Neural cell (in vitro differentiated cells): Measurements from ENCODE around the gene TTN. TPM values are rescaled to one million over a fixed set of nuclear protein-coding genes. Genes with fewer than 3 reads are reported as not detected.

Experiments
- H2AFZ ChIP-seq: fragments of 200-600, 300-800 bp; sonication (generic), shearing (Covaris generic); 2 replicates; pipeline ENCODE4 v1.6.0; 2014; ENCODE audit warnings: low read depth, mild to moderate bottlenecking, antibody characterized with exemption, low read length, moderate library complexity
- H3F3A ChIP-seq: fragments of 200-600 bp; shearing (Covaris generic); 2 replicates; pipeline ENCODE4 v1.6.1; 2016; ENCODE audit warnings: mild to moderate bottlenecking, moderate library complexity, mixed read lengths, antibody characterized with exemption, low read length; ENCODE audit not compliant: insufficient read depth, poor library complexity, severe bottlenecking
- H3K27ac ChIP-seq: fragments of 200-600, 300-800 bp; sonication (generic), shearing (Covaris generic); 2 replicates; pipeline ENCODE4 v1.5.1; 2014; ENCODE audit warnings: mild to moderate bottlenecking, low read length, moderate library complexity
- H3K27me3 ChIP-seq: fragments of 300-800, 200-600 bp; sonication (generic), shearing (Covaris generic); 2 replicates; pipeline ENCODE4 v1.6.0; 2014; ENCODE audit warnings: mild to moderate bottlenecking, low read depth, low read length, moderate library complexity; ENCODE audit not compliant: insufficient read depth
- H3K36me3 ChIP-seq: fragments of 300-800, 200-600 bp; sonication (generic), shearing (Covaris generic); 2 replicates; pipeline ENCODE4 v1.5.1; 2014; ENCODE audit warnings: mild to moderate bottlenecking, antibody characterized with exemption, low read length, moderate library complexity; ENCODE audit not compliant: insufficient read depth
- H3K4me2 ChIP-seq: fragments of 300-800, 200-600 bp; sonication (generic), shearing (Covaris generic); 2 replicates; pipeline ENCODE4 v1.6.0; 2014; ENCODE audit warnings: mild to moderate bottlenecking, low read length
- H3K4me3 ChIP-seq: fragments of 300-800, 200-600 bp; sonication (generic), shearing (Covaris generic); 2 replicates; pipeline ENCODE4 v1.5.1; 2014; ENCODE audit warnings: mild to moderate bottlenecking, low read length, moderate library complexity
- H3K79me2 ChIP-seq: fragments of 200-600 bp; shearing (Covaris generic); replicated peaks from 2 replicates; pipeline ENCODE4 v1.6.0; 2014; ENCODE audit warnings: mild to moderate bottlenecking, low read length, moderate library complexity; ENCODE audit not compliant: insufficient read depth
- H3K9ac ChIP-seq: fragments of 300-800, 200-600 bp; sonication (generic), shearing (Covaris generic); 2 replicates; pipeline ENCODE4 v1.6.1; 2016; ENCODE audit warnings: mild to moderate bottlenecking, low read length, mixed read lengths
- H3K9me2 ChIP-seq: fragments of 200-600 bp; shearing (Covaris generic); 2 replicates; pipeline ENCODE4 v1.6.1; 2016; ENCODE audit warnings: mild to moderate bottlenecking, low read length, mixed read lengths; ENCODE audit not compliant: insufficient read depth
- H3K9me3 ChIP-seq: fragments of 200-600, 300-800 bp; sonication (generic), shearing (Covaris generic); 2 replicates; pipeline ENCODE4 v1.6.1; 2016; ENCODE audit warnings: mild to moderate bottlenecking, mixed run types, low read length, moderate library complexity, mixed read lengths
- H4K20me1 ChIP-seq: fragments of 200-600 bp; shearing (Covaris generic); 2 replicates; pipeline ENCODE4 v1.6.1; 2016; ENCODE audit warnings: mild to moderate bottlenecking, mixed run types; ENCODE audit not compliant: insufficient read depth
- CTCF ChIP-seq: fragments of 450-650 bp; IDR thresholded peaks from 2 replicates; pipeline ENCODE4 v1.5.1; 2014; ENCODE audit warnings: antibody characterized with exemption, mild to moderate bottlenecking, moderate library complexity; ENCODE audit not compliant: poor library complexity, severe bottlenecking
- EP300 ChIP-seq: fragments of 450-650 bp; conservative IDR thresholded peaks from 2 replicates; pipeline ENCODE4 v1.6.1; 2014; ENCODE audit warnings: antibody characterized with exemption, mild to moderate bottlenecking, moderate library complexity; ENCODE audit not compliant: poor library complexity, severe bottlenecking
- EZH2 ChIP-seq: fragments of 200-600, 300-800 bp; shearing (Covaris generic), sonication (generic); IDR thresholded peaks from 2 replicates; pipeline ENCODE4 v1.6.1; 2014; ENCODE audit warnings: antibody characterized with exemption, low read length, borderline replicate concordance, mild to moderate bottlenecking; ENCODE audit not compliant: insufficient read depth, poor library complexity, severe bottlenecking
- MXI1 ChIP-seq: fragments of 450-650 bp; conservative IDR thresholded peaks from 2 replicates; pipeline ENCODE4 v1.6.1; 2014; ENCODE audit warnings: antibody characterized with exemption, mild to moderate bottlenecking; ENCODE audit not compliant: poor library complexity, severe bottlenecking
- POLR2AphosphoS5 ChIP-seq: IDR thresholded peaks from 2 replicates; pipeline ENCODE4 v1.6.1; 2012
- RAD21 ChIP-seq: fragments of 450-650 bp; conservative IDR thresholded peaks from 2 replicates; pipeline ENCODE4 v1.6.1; 2014; ENCODE audit warnings: antibody characterized with exemption, mild to moderate bottlenecking, moderate library complexity
- REST ChIP-seq: IDR thresholded peaks from 2 replicates; pipeline ENCODE4 v1.6.1; 2012; ENCODE audit warnings: borderline replicate concordance
- SMC3 ChIP-seq: fragments of 450-650 bp; conservative IDR thresholded peaks from 2 replicates; pipeline ENCODE4 v1.6.1; 2014; ENCODE audit warnings: antibody characterized with exemption, mild to moderate bottlenecking, moderate library complexity; ENCODE audit not compliant: poor library complexity
- TAF1 ChIP-seq: IDR thresholded peaks from 2 replicates; pipeline ENCODE4 v1.6.1; 2012; ENCODE audit warnings: low read depth
- polyA plus RNA-seq: library from polyadenylated mRNA; depleted of rRNA; stranded (reverse); fragments of >200 nt; gene quantifications from 2 replicates; pipeline ENCODE4 v1.2.3, GENCODE V29; 2014

The TTN gene
- polyA plus RNA-seq, 1 donor from 2014 or later = 0.10 TPM

GRCh38 chr2:178829299-178829960 is 22.2 kb upstream of the TTN start:
- TF ChIP-seq REST = no peak
- TF ChIP-seq MXI1 = no peak
- TF ChIP-seq TAF1 = no peak
- no peak for TF ChIP-seq RAD21
- no peak for TF ChIP-seq EZH2
- TF ChIP-seq EP300 = no peak
- TF ChIP-seq POLR2AphosphoS5 = no peak
- TF ChIP-seq CTCF = no peak
- TF ChIP-seq SMC3 = no peak
- Histone ChIP-seq H3K9me2 (no peaks in the 10 kb centered on the region), H3K9ac (no peak overlapping the region), H3F3A (no peaks in the 10 kb centered on the region), H3K36me3 (no peaks in the 10 kb centered on the region), H4K20me1 (no peaks in the 10 kb centered on the region), H3K4me3 (no peak overlapping the region), H3K9me3 (no peaks in the 10 kb centered on the region), H3K79me2 (no peaks in the 10 kb centered on the region), H3K27me3 (no peaks in the 10 kb centered on the region), H2AFZ (no peak overlapping the region), H3K27ac (no peak overlapping the region), H3K4me2 (no peak overlapping the region)

- Histone ChIP-seq H3K9ac (no peak overlapping the region), H3K9me2 (no peaks in the 10 kb centered on the region), H3K27me3 (no peaks in the 10 kb centered on the region), H3F3A (no peaks in the 10 kb centered on the region), H3K27ac (no peak overlapping the region), H3K4me2 (no peak overlapping the region), H4K20me1 (no peaks in the 10 kb centered on the region), H2AFZ (no peak overlapping the region), H3K36me3 (no peaks in the 10 kb centered on the region), H3K9me3 (no peaks in the 10 kb centered on the region), H3K4me3 (no peak overlapping the region), H3K79me2 (no peaks in the 10 kb centered on the region)
- no peak for TF ChIP-seq REST
- no peak for TF ChIP-seq SMC3
- no peak for TF ChIP-seq POLR2AphosphoS5
- TF ChIP-seq MXI1 = no peak
- no peak for TF ChIP-seq EP300
- TF ChIP-seq EZH2 = no peak
- TF ChIP-seq CTCF = no peak
- no peak for TF ChIP-seq RAD21
These were observed 21.3 kb upstream of the TTN start for GRCh38 chr2:178828486-178828881.
